WTC11 (cell line): Measurements from ENCODE around the gene DNAH1.

Source experiments
- ESRRA ChIP-seq: sonication (generic); formaldehyde crosslinking; IDR thresholded peaks from 2 replicates; pipeline ENCODE4 v1.8.1; 2022; ENCODE audit warnings: mild to moderate bottlenecking, missing genetic modification reagents, borderline replicate concordance
- IRF1 ChIP-seq: sonication (generic); formaldehyde crosslinking; IDR thresholded peaks from 2 replicates; pipeline ENCODE4 v1.8.0; 2023; ENCODE audit warnings: missing genetic modification reagents
- NR3C1 ChIP-seq: sonication (generic); formaldehyde crosslinking; conservative IDR thresholded peaks from 2 replicates; pipeline ENCODE4 v1.8.1; 2023; ENCODE audit warnings: low read depth, mild to moderate bottlenecking, missing genetic modification reagents
- PRDM15 ChIP-seq: sonication (generic); formaldehyde crosslinking; IDR thresholded peaks from 2 replicates; pipeline ENCODE4 v1.8.0; 2022; ENCODE audit warnings: missing genetic modification reagents
- RELA ChIP-seq: sonication (generic); formaldehyde crosslinking; IDR thresholded peaks from 2 replicates; pipeline ENCODE4 v1.8.1; 2022; ENCODE audit warnings: missing genetic modification reagents, mild to moderate bottlenecking, borderline replicate concordance
- SMAD4 ChIP-seq: sonication (generic); formaldehyde crosslinking; IDR thresholded peaks from 2 replicates; pipeline ENCODE4 v1.8.0; 2022; ENCODE audit warnings: mild to moderate bottlenecking, missing genetic modification reagents
- SP1 ChIP-seq: sonication (generic); formaldehyde crosslinking; conservative IDR thresholded peaks from 2 replicates; pipeline ENCODE4 v1.8.1; 2022; ENCODE audit warnings: missing genetic modification reagents
- ZBTB21 ChIP-seq: sonication (generic); formaldehyde crosslinking; IDR thresholded peaks from 2 replicates; pipeline ENCODE4 v1.8.1; 2023; ENCODE audit warnings: mild to moderate bottlenecking, missing genetic modification reagents, borderline replicate concordance
- ZNF138 ChIP-seq: sonication (generic); formaldehyde crosslinking; conservative IDR thresholded peaks from 2 replicates; pipeline ENCODE4 v1.8.1; 2022; ENCODE audit warnings: mild to moderate bottlenecking, moderate library complexity, missing genetic modification reagents
- TF ChIP-seq, protein P1 (sequence below): sonication (generic); formaldehyde crosslinking; IDR thresholded peaks from 2 replicates; pipeline ENCODE4 v1.8.1; 2023; ENCODE audit warnings: mild to moderate bottlenecking, missing genetic modification reagents, moderate library complexity
- TF ChIP-seq, protein P2 (sequence below): fragments of 200-600 bp; IDR thresholded peaks from 2 replicates; pipeline ENCODE4 v1.8.0; 2022; ENCODE audit warnings: antibody characterized with exemption
- TF ChIP-seq, protein P3 (sequence below): sonication (generic); formaldehyde crosslinking; IDR thresholded peaks from 2 replicates; pipeline ENCODE4 v1.8.1; 2022; ENCODE audit warnings: low read depth, missing genetic modification reagents, borderline replicate concordance
- TF ChIP-seq, protein P4 (sequence below): fragments of 250-450 bp; sonication (Bioruptor Pico); conservative IDR thresholded peaks from 2 replicates; pipeline ENCODE4 v1.9.0; 2021; ENCODE audit warnings: mild to moderate bottlenecking
- TF ChIP-seq, protein P5 (sequence below): sonication (generic); formaldehyde crosslinking; IDR thresholded peaks from 2 replicates; pipeline ENCODE4 v1.8.0; 2022; ENCODE audit warnings: mild to moderate bottlenecking, missing genetic modification reagents

DNA sequence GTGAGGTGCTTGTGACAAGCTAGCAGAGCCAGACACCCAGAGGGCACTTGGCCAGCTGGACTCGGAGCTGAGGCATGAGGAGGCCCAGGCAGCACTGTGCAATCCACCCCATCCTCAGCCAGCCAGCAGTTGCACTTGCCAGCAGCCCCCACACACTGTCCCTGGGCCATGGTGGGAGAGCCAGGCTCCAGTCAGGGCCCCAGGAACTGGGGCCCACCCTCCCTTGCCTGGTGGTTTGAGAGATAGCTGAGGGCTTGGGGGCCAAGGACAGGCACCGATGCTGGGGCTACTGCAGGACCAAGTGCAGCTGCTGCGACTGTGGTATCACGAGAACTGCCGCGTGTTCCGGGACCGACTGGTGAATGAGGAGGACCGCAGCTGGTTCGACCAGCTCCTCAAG lies 63.5 kb downstream of the DNAH1 start:
- TF ChIP-seq, protein P1, sequence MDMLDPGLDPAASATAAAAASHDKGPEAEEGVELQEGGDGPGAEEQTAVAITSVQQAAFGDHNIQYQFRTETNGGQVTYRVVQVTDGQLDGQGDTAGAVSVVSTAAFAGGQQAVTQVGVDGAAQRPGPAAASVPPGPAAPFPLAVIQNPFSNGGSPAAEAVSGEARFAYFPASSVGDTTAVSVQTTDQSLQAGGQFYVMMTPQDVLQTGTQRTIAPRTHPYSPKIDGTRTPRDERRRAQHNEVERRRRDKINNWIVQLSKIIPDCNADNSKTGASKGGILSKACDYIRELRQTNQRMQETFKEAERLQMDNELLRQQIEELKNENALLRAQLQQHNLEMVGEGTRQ (CRISPR knock-in tag): no peak
- TF ChIP-seq, protein P2, sequence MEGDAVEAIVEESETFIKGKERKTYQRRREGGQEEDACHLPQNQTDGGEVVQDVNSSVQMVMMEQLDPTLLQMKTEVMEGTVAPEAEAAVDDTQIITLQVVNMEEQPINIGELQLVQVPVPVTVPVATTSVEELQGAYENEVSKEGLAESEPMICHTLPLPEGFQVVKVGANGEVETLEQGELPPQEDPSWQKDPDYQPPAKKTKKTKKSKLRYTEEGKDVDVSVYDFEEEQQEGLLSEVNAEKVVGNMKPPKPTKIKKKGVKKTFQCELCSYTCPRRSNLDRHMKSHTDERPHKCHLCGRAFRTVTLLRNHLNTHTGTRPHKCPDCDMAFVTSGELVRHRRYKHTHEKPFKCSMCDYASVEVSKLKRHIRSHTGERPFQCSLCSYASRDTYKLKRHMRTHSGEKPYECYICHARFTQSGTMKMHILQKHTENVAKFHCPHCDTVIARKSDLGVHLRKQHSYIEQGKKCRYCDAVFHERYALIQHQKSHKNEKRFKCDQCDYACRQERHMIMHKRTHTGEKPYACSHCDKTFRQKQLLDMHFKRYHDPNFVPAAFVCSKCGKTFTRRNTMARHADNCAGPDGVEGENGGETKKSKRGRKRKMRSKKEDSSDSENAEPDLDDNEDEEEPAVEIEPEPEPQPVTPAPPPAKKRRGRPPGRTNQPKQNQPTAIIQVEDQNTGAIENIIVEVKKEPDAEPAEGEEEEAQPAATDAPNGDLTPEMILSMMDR: no peak
- no peak for TF ChIP-seq ZBTB21 (CRISPR knock-in tag)
- no peak for TF ChIP-seq IRF1
- TF ChIP-seq SP1: no peak
- TF ChIP-seq RELA (CRISPR knock-in tag): no peak
- TF ChIP-seq, protein P3, sequence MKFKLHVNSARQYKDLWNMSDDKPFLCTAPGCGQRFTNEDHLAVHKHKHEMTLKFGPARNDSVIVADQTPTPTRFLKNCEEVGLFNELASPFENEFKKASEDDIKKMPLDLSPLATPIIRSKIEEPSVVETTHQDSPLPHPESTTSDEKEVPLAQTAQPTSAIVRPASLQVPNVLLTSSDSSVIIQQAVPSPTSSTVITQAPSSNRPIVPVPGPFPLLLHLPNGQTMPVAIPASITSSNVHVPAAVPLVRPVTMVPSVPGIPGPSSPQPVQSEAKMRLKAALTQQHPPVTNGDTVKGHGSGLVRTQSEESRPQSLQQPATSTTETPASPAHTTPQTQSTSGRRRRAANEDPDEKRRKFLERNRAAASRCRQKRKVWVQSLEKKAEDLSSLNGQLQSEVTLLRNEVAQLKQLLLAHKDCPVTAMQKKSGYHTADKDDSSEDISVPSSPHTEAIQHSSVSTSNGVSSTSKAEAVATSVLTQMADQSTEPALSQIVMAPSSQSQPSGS (CRISPR knock-in tag): no peak
- TF ChIP-seq, protein P4, sequence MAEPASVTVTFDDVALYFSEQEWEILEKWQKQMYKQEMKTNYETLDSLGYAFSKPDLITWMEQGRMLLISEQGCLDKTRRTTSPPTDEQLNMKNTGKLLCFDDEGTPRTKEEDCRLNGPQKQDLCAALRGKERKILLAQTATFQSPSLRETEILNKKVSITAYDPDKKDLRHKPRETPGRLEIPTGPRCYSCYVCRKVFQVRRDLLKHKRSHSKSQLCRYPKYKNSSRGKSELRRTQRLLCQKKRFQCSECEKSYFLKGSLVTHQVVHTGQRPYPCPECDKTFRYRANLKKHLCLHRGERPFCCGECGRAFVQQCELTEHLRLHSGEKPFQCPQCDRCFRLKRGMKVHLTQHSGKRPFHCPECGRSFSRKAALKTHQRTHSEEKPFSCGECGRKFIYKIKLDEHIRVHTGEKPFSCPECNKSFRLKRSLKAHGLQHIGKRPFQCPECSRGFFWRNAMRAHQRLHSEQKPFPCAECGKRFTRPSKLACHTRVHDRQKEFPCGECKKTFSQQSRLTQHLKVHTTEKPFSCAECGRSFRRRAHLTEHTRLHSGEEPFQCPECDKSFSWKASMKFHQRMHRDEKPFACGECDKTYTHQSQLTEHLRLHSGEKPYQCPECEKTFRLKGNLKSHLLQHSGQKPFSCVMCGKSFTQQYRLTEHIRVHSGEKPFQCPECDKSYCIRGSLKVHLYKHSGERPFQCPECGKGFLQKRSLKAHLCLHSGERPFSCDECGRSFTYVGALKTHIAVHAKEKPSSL (CRISPR knock-in tag): no peak
- no peak for TF ChIP-seq PRDM15
- no peak for TF ChIP-seq ESRRA (CRISPR knock-in tag)
- no peak for TF ChIP-seq NR3C1
- TF ChIP-seq ZNF138 (CRISPR knock-in tag): no peak
- no peak for TF ChIP-seq SMAD4
- TF ChIP-seq, protein P5, sequence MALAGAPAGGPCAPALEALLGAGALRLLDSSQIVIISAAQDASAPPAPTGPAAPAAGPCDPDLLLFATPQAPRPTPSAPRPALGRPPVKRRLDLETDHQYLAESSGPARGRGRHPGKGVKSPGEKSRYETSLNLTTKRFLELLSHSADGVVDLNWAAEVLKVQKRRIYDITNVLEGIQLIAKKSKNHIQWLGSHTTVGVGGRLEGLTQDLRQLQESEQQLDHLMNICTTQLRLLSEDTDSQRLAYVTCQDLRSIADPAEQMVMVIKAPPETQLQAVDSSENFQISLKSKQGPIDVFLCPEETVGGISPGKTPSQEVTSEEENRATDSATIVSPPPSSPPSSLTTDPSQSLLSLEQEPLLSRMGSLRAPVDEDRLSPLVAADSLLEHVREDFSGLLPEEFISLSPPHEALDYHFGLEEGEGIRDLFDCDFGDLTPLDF (CRISPR knock-in tag): no peak
